ENCODE results near the gene C6orf62.

DNA sequence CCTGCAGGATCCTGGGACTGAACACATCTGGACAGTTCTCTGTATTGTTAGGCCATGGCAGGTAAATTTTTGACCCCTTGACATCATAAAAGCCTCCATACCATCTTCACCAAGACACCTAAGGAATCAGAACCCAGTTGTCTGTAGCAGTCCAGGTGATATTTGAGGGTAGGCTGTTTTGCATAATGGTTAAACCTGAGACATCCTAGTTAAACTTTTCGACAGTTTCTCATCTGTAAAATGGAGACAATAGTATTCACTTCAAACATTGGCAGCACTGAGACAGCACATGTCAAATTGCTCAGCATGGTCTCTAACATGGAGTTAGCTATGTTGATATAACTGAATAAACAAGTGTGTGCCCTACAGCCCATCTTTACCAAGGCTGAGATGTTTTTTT is 24.8 kb downstream of the C6orf62 start:
- no peak for TF ChIP-seq SMC3 (IDR thresholded peaks at IDR 0.05; ENCODE audit: low read depth, low read length)
- TF ChIP-seq, protein P1, sequence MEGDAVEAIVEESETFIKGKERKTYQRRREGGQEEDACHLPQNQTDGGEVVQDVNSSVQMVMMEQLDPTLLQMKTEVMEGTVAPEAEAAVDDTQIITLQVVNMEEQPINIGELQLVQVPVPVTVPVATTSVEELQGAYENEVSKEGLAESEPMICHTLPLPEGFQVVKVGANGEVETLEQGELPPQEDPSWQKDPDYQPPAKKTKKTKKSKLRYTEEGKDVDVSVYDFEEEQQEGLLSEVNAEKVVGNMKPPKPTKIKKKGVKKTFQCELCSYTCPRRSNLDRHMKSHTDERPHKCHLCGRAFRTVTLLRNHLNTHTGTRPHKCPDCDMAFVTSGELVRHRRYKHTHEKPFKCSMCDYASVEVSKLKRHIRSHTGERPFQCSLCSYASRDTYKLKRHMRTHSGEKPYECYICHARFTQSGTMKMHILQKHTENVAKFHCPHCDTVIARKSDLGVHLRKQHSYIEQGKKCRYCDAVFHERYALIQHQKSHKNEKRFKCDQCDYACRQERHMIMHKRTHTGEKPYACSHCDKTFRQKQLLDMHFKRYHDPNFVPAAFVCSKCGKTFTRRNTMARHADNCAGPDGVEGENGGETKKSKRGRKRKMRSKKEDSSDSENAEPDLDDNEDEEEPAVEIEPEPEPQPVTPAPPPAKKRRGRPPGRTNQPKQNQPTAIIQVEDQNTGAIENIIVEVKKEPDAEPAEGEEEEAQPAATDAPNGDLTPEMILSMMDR (conservative IDR thresholded peaks at IDR 0.05; ENCODE audit: low read depth, low read length): no peak
- no peak for TF ChIP-seq POLR2A (IDR thresholded peaks at IDR 0.05; ENCODE audit: low read depth, low read length)
- no peak for TF ChIP-seq NFE2L2 (IDR thresholded peaks at IDR 0.05; ENCODE audit: low read depth, low read length)
- no peak for TF ChIP-seq USF2 (IDR thresholded peaks at IDR 0.05; ENCODE audit: low read depth, low read length)
- no peak for TF ChIP-seq CHD1 (IDR thresholded peaks at IDR 0.05; ENCODE audit: low read depth, low read length)
- TF ChIP-seq MXI1 (IDR thresholded peaks at IDR 0.05; ENCODE audit: borderline replicate concordance, low read depth, low read length): no peak
- no peak for TF ChIP-seq RAD21 (IDR thresholded peaks at IDR 0.05; ENCODE audit: low read length)
- no peak for TF ChIP-seq CEBPB (IDR thresholded peaks at IDR 0.05; ENCODE audit: low read depth, low read length)
- TF ChIP-seq FOS (IDR thresholded peaks at IDR 0.05; ENCODE audit: low read depth, low read length): no peak
- no peak for TF ChIP-seq ELK1 (IDR thresholded peaks at IDR 0.05; ENCODE audit: borderline replicate concordance, low read depth, low read length)
- TF ChIP-seq RFX5 (IDR thresholded peaks at IDR 0.05; ENCODE audit: low read depth, low read length): no peak
- no peak for TF ChIP-seq MAZ (IDR thresholded peaks at IDR 0.05; ENCODE audit: borderline replicate concordance, low read depth, low read length)
- TF ChIP-seq MAFK (IDR thresholded peaks at IDR 0.05; ENCODE audit: low read depth, low read length): no peak

Measured in IMR-90 (cell line).